Measurements from ENCODE around the gene DVL3.

DVL3 gene

DNA sequence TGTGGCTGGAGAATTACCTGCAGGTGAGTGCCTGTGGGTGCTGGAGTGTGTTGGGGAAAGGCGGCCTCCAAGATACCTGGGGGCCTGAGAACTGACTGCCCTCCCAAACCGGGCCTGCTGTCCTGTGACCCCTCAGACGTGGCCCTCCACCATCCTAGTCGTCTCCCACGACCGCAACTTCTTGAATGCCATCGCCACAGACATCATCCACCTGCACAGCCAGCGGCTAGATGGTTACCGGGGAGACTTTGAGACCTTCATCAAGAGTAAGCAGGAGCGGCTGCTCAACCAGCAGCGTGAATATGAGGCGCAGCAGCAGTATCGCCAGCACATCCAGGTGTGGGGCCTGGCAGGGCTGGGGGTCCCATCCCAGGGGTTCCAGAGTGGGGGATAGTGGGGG, 34.2 kb downstream of the DVL3 start:
- Histone ChIP-seq H3K9me3 (ENCODE audit: insufficient read depth, low read length, severe bottlenecking) (no peaks in the 10 kb centered on the region), H3K4me2 (ENCODE audit: insufficient read depth, low read length) (no peak overlapping the region), H3K4me3 (ENCODE audit: low read depth in 1 of 2, low read length in 2 of 2) (no peak overlapping the region), H3K9ac (ENCODE audit: low read depth, low read length) (no peak overlapping the region), H3K36me3 (ENCODE audit: insufficient read depth, low read length) (peaks cover 69% of the 10 kb centered on the region), H3K4me1 (ENCODE audit: insufficient read depth, low read length) (peaks cover 29% of the 10 kb centered on the region), H3K27ac (ENCODE audit: low read length) (no peak overlapping the region), H4K20me1 (ENCODE audit: insufficient read depth, low read length) (peaks cover 22% of the 10 kb centered on the region), H2AFZ (ENCODE audit: low read depth, low read length) (no peak overlapping the region), H3K27me3 (ENCODE audit: insufficient read depth, low read length, poor library complexity) (no peaks in the 10 kb centered on the region), H3K79me2 (ENCODE audit: insufficient read depth, low read length) (peaks cover 33% of the 10 kb centered on the region)
- DNase-seq (no peak), ATAC-seq (ENCODE audit: insufficient read depth, low read depth) (no peak)
- no peak for TF ChIP-seq CTCF (IDR thresholded peaks at IDR 0.05; ENCODE audit: borderline replicate concordance, extremely low read depth, low read length, poor library complexity, severe bottlenecking)
- TF ChIP-seq EZH2 (IDR thresholded peaks at IDR 0.05; ENCODE audit: borderline replicate concordance, low read depth, low read length, severe bottlenecking), result no peak

GRCh38 chr3:184192889-184193288, 37.7 kb downstream of the DVL3 start:
- no peak overlapping the region for H3K4me2 ChIP-seq (ENCODE audit: insufficient read depth, low read length)
- TF ChIP-seq CTCF (IDR thresholded peaks at IDR 0.05; ENCODE audit: borderline replicate concordance, extremely low read depth, low read length, poor library complexity, severe bottlenecking) (no peak), EZH2 (IDR thresholded peaks at IDR 0.05; ENCODE audit: borderline replicate concordance, low read depth, low read length, severe bottlenecking) (no peak)
- H3K9ac ChIP-seq (ENCODE audit: low read depth, low read length), result no peak overlapping the region
- DNase-seq (no peak), ATAC-seq (ENCODE audit: insufficient read depth, low read depth) (no peak)
- H2AFZ ChIP-seq (ENCODE audit: low read depth, low read length), result no peak overlapping the region
- H3K4me3 ChIP-seq (ENCODE audit: low read depth in 1 of 2, low read length in 2 of 2), result no peak overlapping the region
- H3K27me3 ChIP-seq (ENCODE audit: insufficient read depth, low read length, poor library complexity), result no peaks in the 10 kb centered on the region
- H3K36me3 ChIP-seq (ENCODE audit: insufficient read depth, low read length), result peaks cover 65% of the 10 kb centered on the region
- H3K27ac ChIP-seq (ENCODE audit: low read length), result no peak overlapping the region
- H3K79me2 ChIP-seq (ENCODE audit: insufficient read depth, low read length), result peaks cover 14% of the 10 kb centered on the region
- peaks cover 4% of the 10 kb centered on the region; the same call in 1 of the 2 replicates for H3K4me1 ChIP-seq (ENCODE audit: insufficient read depth, low read length)
- H4K20me1 ChIP-seq (ENCODE audit: insufficient read depth, low read length), result peaks cover 12% of the 10 kb centered on the region
- H3K9me3 ChIP-seq (ENCODE audit: insufficient read depth, low read length, severe bottlenecking), result no peaks in the 10 kb centered on the region

- peaks cover 9% of the 10 kb centered on the region for H4K20me1 ChIP-seq (ENCODE audit: insufficient read depth, low read length)
- H3K4me2 ChIP-seq (ENCODE audit: insufficient read depth, low read length), result no peak overlapping the region
- TF ChIP-seq CTCF (IDR thresholded peaks at IDR 0.05; ENCODE audit: borderline replicate concordance, extremely low read depth, low read length, poor library complexity, severe bottlenecking), result no peak
- no peak for TF ChIP-seq EZH2 (IDR thresholded peaks at IDR 0.05; ENCODE audit: borderline replicate concordance, low read depth, low read length, severe bottlenecking)
- H3K4me1 ChIP-seq (ENCODE audit: insufficient read depth, low read length), result no peaks in the 10 kb centered on the region
- H3K79me2 ChIP-seq (ENCODE audit: insufficient read depth, low read length), result peaks cover 2% of the 10 kb centered on the region
- no peak overlapping the region for H2AFZ ChIP-seq (ENCODE audit: low read depth, low read length)
- DNase-seq (no peak), ATAC-seq (ENCODE audit: insufficient read depth, low read depth) (no peak)
- H3K36me3 ChIP-seq (ENCODE audit: insufficient read depth, low read length), result peaks cover 53% of the 10 kb centered on the region
- H3K4me3 ChIP-seq (ENCODE audit: low read depth in 1 of 2, low read length in 2 of 2), result no peak overlapping the region
- H3K27me3 ChIP-seq (ENCODE audit: insufficient read depth, low read length, poor library complexity), result no peaks in the 10 kb centered on the region
- H3K9me3 ChIP-seq (ENCODE audit: insufficient read depth, low read length, severe bottlenecking), result no peaks in the 10 kb centered on the region
- no peak overlapping the region for H3K27ac ChIP-seq (ENCODE audit: low read length)
- no peak overlapping the region for H3K9ac ChIP-seq (ENCODE audit: low read depth, low read length)
Measured at GRCh38 chr3:184193991-184194539, 38.9 kb downstream of the DVL3 start.
